LNCAP (cell line): Measurements from ENCODE around the gene RPL37A.

Experiments
- TF ChIP-seq, protein P1 (sequence below): fragments of 450-650 bp; IDR thresholded peaks from 2 replicates; pipeline ENCODE4 v1.5.1; 2017; ENCODE audit warnings: mild to moderate bottlenecking

The RPL37A gene

GRCh38 chr2:216525972-216526371 lies 27.3 kb downstream of the RPL37A start:
- TF ChIP-seq, protein P1, sequence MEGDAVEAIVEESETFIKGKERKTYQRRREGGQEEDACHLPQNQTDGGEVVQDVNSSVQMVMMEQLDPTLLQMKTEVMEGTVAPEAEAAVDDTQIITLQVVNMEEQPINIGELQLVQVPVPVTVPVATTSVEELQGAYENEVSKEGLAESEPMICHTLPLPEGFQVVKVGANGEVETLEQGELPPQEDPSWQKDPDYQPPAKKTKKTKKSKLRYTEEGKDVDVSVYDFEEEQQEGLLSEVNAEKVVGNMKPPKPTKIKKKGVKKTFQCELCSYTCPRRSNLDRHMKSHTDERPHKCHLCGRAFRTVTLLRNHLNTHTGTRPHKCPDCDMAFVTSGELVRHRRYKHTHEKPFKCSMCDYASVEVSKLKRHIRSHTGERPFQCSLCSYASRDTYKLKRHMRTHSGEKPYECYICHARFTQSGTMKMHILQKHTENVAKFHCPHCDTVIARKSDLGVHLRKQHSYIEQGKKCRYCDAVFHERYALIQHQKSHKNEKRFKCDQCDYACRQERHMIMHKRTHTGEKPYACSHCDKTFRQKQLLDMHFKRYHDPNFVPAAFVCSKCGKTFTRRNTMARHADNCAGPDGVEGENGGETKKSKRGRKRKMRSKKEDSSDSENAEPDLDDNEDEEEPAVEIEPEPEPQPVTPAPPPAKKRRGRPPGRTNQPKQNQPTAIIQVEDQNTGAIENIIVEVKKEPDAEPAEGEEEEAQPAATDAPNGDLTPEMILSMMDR: no peak

- TF ChIP-seq, protein P1: no peak
Observed at GRCh38 chr2:216526939-216527338, 28.3 kb downstream of the RPL37A start.

GRCh38 chr2:216527600-216527999 lies 29.0 kb downstream of the RPL37A start:
- TF ChIP-seq, protein P1: no peak

- TF ChIP-seq, protein P1: no peak
Observed at GRCh38 chr2:216532562-216532961, 33.9 kb downstream of the RPL37A start.

DNA sequence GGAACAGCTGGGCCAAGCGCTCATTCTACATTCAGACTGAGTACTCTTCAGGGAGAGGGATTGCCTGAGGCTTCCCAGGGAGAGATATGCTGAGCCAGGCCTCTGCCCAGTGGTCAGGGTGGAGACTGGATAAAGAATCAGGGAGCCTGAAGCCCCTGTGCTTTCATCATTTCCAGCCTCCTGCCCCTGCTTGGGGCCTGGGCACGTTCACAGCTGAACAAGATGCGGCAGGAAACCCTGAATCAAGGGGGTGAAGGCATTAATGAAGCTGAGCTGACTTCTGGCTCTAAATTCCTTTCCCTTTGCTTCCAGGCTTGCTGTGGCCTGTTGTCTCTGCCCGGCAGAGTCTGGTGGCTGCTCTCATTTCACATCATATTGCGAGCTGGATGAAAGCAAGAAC lies 35.0 kb downstream of the RPL37A start:
- TF ChIP-seq, protein P1: no peak

- TF ChIP-seq, protein P1: no peak
Observed at GRCh38 chr2:216534809-216535208, 36.2 kb downstream of the RPL37A start.

DNA sequence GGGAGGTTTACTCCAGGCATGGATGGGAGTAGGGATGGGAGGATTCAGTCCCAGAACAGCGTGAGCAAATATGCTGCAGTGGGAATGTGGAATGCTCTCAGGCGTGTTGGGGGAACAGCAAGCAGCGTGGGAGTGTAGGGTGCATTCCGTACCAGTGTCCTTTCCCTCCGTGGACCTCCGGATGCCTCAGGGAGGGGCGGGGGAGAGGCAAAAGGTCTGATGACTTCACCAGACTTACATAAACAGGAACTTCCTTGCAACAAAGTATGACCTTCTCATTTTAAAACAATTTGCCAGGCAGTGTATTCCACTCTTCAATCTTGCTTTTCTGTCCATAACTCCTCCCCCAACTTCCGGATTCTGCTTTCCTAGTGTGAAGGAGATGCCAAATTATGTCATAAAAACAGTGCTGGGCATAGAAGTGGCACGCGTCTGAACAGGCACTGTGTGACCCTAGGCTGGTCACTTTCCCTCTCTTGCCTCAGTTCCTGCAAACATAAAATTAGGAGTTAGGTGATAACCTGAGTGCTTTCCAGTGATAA lies 36.9 kb downstream of the RPL37A start:
- TF ChIP-seq, protein P1: no peak

- TF ChIP-seq, protein P1: no peak
Observed at GRCh38 chr2:216536734-216537210, 38.1 kb downstream of the RPL37A start.
